HG02981 (cell line): ENCODE results near the gene OSBPL6.
"Not testable (repeated sequence)": the region's sequence is repeated elsewhere in the genome, so short reads cannot be mapped to it uniquely, and the experiment has no call there.

Experiments
- ATAC-seq: cut with Tn5 transposase; IDR thresholded peaks from one replicate; pipeline ENCODE4 v1.9.1; 2021; ENCODE audit warnings: mild to moderate bottlenecking, moderate library complexity; ENCODE audit not compliant: unreplicated experiment

Gene OSBPL6

DNA sequence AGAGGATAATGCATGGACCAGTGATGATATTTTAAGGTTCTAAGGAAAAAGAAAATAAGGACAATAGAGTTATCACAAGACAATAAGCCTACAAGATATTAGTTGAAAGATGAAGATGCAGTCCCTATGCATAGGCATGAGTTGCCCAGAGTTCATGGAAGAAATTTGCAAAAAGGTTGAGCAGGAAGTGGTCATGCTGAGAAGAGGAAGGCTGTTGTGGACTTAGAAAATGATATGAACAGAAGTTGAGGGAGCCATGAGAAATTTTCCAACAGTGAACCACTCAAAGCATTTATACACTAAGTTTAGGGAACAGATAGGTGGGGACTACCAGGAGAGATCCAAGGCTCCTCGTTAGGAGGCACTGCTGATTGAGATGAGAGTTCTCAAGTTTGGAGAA is 3.5 kb downstream of the OSBPL6 start:
- ATAC-seq: no peak

DNA sequence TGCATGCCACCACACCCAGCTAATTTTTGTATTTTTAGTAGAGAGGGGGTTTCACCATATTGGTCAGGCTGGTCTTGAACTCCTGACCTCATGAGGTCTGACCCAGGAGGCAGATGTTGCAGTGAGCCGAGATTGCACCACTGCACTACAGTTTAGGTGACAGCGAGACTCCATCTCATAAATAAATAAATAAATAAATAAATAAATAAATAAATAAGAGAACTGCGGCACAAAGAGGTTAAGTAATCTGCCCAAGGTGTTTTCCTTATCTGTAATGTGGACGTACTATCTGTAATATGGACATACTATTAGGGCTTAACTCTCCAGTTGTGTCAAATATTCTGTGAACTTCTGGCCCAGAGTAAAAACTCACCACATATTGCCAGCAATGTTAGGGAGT is 4.1 kb downstream of the OSBPL6 start:
- not testable (repeated sequence) for ATAC-seq

- ATAC-seq: no peak
These were observed 5.0 kb downstream of the OSBPL6 start for GRCh38 chr2:178199334-178199733.

DNA sequence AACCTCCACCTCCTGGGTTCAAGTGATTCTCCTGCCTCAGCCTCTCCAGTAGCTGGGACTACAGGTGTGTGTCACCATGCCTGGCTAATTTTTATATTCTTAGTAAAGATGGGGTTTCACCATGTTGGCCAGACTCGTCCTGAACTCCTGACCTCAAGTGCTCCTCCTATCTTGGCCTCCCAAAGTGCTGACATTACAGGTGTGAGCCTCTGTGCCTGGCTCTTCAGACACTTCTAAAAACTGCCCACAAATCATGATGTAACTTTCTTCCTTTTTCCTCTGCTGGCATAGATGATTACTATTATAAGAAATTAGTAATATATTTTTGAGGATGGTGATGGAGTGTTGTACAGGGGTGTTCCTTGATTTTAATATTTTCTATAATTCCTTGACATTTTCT is 6.0 kb downstream of the OSBPL6 start:
- ATAC-seq: no peak

DNA sequence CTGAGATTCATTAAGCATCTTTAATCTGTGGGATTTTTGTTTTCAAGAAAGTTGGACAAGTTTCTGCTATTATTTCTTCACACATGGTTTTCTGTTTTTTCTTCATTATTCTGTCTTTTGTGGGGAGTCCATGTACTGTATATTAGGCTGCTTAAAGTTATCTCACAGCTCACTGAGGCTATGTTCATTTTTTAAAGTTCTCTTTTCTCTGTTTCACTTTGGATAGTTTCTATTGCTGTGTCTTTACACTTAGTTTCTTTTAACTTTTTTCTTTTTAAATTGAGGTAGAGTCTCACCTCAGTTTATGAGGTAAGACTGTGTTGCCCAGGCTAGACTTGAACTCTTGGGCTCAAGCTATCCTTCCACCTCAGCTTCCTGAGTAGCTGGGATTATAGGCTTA is 8.6 kb downstream of the OSBPL6 start:
- no peak for ATAC-seq

- no peak for ATAC-seq
These were observed 10.7 kb downstream of the OSBPL6 start for GRCh38 chr2:178204977-178205376.

DNA sequence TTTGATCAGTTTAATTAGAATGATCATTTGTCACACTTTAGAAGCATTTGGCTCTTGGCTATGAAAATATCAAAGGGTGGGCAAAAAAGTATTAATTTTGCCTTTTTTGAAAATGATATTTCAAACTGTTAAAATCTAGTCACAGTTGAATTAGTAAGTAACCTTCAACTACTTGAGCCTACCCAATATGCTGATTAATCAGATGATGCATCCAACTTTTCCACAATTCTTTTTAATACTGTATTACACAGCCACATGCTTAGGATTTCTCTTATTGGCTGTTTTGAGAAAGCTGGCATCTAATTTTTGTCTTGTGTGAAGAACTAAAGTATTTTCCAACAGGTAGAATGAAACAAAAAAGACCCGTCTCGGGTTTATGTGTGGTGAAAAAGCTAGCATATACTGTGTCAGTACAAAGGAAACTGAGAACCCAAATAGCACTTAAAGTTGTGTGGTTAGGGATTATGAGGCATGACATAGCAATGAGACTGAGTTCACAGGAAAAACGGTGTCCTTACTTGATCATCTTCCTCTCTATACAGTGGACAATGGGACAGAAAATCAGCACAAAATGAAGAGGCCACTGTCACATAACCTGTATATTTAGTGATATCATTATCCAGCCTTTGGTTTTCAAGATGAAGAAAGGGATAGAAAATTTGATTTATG is 11.7 kb downstream of the OSBPL6 start:
- no peak for ATAC-seq

GRCh38 chr2:178208336-178208735 is 14.0 kb downstream of the OSBPL6 start:
- no peak for ATAC-seq

- ATAC-seq: no peak
These were observed 14.5 kb downstream of the OSBPL6 start for GRCh38 chr2:178208817-178209216.

- ATAC-seq: no peak
These were observed 17.1 kb downstream of the OSBPL6 start for GRCh38 chr2:178211460-178211859.

DNA sequence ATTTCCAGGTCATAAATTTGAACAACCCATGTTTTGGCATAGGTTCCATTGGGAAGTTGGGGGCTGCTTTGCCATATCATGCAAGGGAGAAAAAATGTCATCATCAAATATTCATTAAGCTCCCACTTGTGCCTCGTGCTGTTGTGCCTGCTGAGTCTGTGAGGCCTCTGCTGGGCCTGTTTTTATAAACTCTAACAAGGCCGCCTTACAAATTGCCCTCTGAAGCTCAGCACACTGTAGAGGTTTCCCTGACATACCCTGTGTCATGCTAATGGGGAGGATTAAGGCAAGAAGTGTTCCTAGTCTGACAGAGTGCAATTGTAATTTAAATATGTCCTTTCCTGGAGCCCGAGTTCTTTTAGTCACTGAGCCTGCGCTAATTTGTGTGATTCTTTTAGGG is 17.6 kb downstream of the OSBPL6 start:
- no peak for ATAC-seq

DNA sequence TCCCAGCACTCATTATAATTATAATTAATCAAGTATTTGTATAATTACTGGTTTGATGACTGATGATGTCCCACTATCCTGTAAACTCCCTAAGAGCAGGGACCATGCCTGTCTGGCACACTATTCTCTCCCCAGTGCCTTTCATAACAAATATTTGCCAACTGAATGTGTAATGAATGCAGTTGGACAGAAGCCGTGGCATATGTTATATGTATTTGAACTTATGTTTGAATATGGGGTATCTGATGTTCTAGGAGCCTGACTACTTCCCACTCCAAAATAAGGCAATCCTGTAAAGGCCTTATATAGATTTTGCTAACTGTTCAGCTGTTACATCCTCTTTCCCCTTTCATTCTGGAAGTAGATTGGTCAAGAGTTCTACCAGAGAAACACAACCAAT is 19.7 kb downstream of the OSBPL6 start:
- no peak for ATAC-seq

GRCh38 chr2:178219247-178219646 is 24.9 kb downstream of the OSBPL6 start:
- no peak for ATAC-seq

GRCh38 chr2:178220814-178221213 is 26.5 kb downstream of the OSBPL6 start:
- no peak for ATAC-seq

DNA sequence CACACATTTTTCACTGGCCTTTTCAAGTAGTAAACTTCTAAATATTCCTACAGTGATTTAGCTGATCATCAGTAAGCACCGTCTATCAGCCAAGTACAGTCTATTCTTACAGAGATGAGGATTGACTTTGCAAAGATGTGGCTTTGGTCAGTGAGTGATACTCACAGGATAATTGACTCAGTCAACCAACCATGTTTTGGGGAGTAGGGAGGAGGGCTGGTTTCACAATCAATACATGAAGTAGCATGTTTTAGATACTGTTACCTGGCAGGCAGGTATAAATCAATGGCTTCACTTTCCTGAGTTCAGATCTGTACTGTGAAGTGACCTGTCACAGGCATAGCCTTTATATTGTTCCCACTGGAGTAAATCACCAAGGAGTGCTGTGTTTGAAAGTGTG is 27.2 kb downstream of the OSBPL6 start:
- ATAC-seq: no peak

DNA sequence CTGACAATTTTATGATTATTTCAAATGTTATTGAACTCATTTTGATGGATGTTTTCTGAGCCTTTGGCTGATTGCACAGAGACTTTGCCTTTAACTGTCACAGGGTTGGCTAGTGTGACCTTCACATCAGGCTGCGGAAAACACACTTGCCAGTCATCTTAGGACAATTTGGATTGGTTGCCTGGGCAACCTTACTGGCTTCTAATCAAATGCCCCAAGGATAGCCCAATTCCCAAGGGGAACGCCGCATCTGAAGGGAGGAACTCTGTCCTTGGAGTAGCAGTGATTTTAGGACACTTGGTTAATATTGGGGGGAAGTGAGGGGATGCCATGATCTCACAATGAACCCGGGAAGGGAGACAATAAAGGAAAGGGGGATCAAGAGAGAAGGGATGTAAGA is 29.5 kb downstream of the OSBPL6 start:
- ATAC-seq: no peak

- no peak for ATAC-seq
These were observed 30.9 kb downstream of the OSBPL6 start for GRCh38 chr2:178225006-178225805.

- no peak for ATAC-seq
These were observed 32.9 kb downstream of the OSBPL6 start for GRCh38 chr2:178227187-178227586.

DNA sequence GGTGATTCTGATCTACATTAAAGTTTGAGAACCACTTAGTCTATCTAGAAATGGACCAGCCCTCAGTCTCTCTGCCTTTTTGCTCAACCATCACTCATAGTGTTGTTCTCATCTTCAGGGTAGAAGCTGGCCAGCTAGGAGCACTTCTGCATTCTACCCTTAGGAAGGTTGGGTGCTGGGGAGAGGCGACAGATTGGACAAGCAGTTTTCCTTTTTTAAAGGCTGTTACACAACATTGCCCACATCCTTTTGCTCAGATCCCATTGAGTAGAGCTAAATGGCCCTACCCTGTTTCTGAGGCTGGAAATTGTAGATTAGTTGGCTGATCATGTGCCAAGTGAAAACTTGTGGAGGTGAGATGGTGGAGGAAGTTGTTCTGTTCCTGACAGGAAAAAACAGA is 35.6 kb downstream of the OSBPL6 start:
- no peak for ATAC-seq

GRCh38 chr2:178230396-178230795 is 36.1 kb downstream of the OSBPL6 start:
- no peak for ATAC-seq

DNA sequence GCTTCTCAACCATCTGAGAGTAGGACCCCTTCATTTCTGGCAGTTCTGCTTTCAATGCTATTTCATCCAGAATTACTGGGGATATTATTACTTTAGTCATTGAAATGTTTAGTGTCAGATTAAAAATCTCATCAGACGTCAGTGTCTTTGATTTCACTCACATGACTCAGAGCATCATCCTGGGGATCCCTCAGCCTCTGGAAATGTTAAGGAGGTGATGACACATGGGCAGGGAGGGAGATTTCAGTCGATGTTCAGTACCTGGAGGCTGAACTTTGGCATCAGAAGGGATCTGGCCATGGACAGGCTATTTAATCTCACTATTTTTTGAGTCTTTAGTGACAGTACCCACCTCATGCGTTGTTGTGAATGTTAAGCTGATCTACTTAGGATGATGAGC is 39.1 kb downstream of the OSBPL6 start:
- ATAC-seq: no peak

DNA sequence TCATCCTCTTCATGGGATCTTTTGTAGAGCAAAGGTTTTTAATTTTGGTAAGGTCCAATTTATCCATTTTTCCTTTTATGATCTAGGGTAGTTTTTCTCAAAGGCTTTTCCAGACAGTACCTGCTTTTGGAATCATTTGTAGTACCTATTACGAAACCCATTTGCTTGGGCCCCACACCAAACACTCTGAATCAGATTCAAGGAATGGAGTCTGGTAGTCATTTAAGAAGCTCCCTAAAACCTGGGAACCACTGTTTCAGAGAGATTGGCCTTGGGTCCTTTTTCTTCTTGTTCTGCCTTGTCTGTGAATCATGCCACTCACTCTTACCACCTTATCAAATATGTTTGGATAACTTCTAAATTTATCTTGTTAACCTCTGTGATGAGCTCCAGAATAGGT is 40.3 kb downstream of the OSBPL6 start:
- ATAC-seq: no peak
